GM12878 (cell line): ENCODE measurements around the gene DKK3. TPM values are rescaled to one million over a fixed set of nuclear protein-coding genes. Genes with fewer than 3 reads are reported as not detected.

ENCODE experiments used
- ATAC-seq: fragments of 200-7000 bp; cut with Tn5 transposase; 3 replicates; pipeline ENCODE4 v1.9.1; 2020; ENCODE audit warnings: mild to moderate bottlenecking, moderate library complexity
- BruUV-seq: library from RNA; stranded (reverse); fragments of 400-500 nt; replicated peaks from 2 replicates; lab custom pipeline; 2021; lab: Mats Ljungman, UMichigan
- CTCF ChIA-PET: fragments of 300-600 bp; sonication (Branson Sonifier 250); formaldehyde crosslinking; extraction: SDS; loops from one replicate; lab custom pipeline; 2021; ENCODE audit warnings: inconsistent platforms; lab: Yijun Ruan, JAX
- POLR2A ChIA-PET: fragments of 350-600 bp; formaldehyde crosslinking; extraction: SDS; loops from one replicate; lab custom pipeline; 2021; ENCODE audit warnings: inconsistent platforms; lab: Charles Lee
- RAD21 ChIA-PET: fragments of 300-600 bp; sonication (Branson Sonifier 250); formaldehyde crosslinking; loops from one replicate; lab custom pipeline; 2023; ENCODE audit warnings: antibody characterized with exemption; ENCODE audit not compliant: unreplicated experiment; lab: Charles Lee
- SMC1A ChIA-PET: fragments of 300-600 bp; sonication (Branson Sonifier 250); formaldehyde crosslinking; loops from one replicate; lab custom pipeline; 2023; ENCODE audit not compliant: unreplicated experiment, uncharacterized antibody; lab: Charles Lee
- DNase-seq: peaks from one replicate; pipeline ENCODE4 v3.0.0-alpha.2; 2011; ENCODE audit warnings: low read depth, low spot score
- FAIRE-seq: peaks from 3 replicates; lab custom pipeline; 2011; peaks lifted over from hg19 to GRCh38; lab: Jason Lieb, UNC
- H2AFZ ChIP-seq: 2 replicates; pipeline ENCODE4 v1.6.0; 2011; ENCODE audit warnings: low read depth, low read length, control low read depth; ENCODE audit not compliant: control insufficient read depth
- H3K27ac ChIP-seq: 2 replicates; pipeline ENCODE4 v1.5.1; 2011; ENCODE audit warnings: control low read depth; ENCODE audit not compliant: control insufficient read depth, insufficient read depth
- H3K27me3 ChIP-seq, 2 experiments: replicated peaks in 1 of 2; 2 replicates each; pipeline versions ENCODE4 v1.6.0 to v1.6.1; 2011; ENCODE audit warnings: low read length in 1 of 2; ENCODE audit not compliant: control insufficient read depth in 2 of 2, insufficient read depth in 2 of 2
- H3K36me3 ChIP-seq, 2 experiments: 2 replicates each; pipeline ENCODE4 v1.5.1; 2011; ENCODE audit warnings: low read length in 1 of 2; ENCODE audit not compliant: control insufficient read depth in 2 of 2, insufficient read depth in 2 of 2
- H3K4me1 ChIP-seq: 2 replicates; pipeline ENCODE4 v1.6.1; 2011; ENCODE audit warnings: mild to moderate bottlenecking, low read length, moderate library complexity, mixed read lengths; ENCODE audit not compliant: control insufficient read depth, insufficient read depth
- H3K4me2 ChIP-seq: 2 replicates; pipeline ENCODE4 v1.6.0; 2011; ENCODE audit warnings: control low read depth; ENCODE audit not compliant: control insufficient read depth, insufficient read depth
- H3K4me3 ChIP-seq: fragments of 200-600 bp; sonication (generic); 2 replicates; pipeline ENCODE4 v1.5.1; 2016
- H3K79me2 ChIP-seq: 2 replicates; pipeline ENCODE4 v1.6.0; 2011; ENCODE audit warnings: low read length; ENCODE audit not compliant: control insufficient read depth, insufficient read depth
- H3K9ac ChIP-seq: 2 replicates; pipeline ENCODE4 v1.8.0; 2011; ENCODE audit warnings: low read length, control low read depth, mixed read lengths; ENCODE audit not compliant: control insufficient read depth, insufficient read depth
- H3K9me3 ChIP-seq: replicated peaks from 3 replicates; pipeline ENCODE4 v1.5.1; 2011; ENCODE audit warnings: mild to moderate bottlenecking, low read length; ENCODE audit not compliant: control insufficient read depth, insufficient read depth
- H4K20me1 ChIP-seq: 2 replicates; pipeline ENCODE4 v1.6.0; 2011; ENCODE audit not compliant: control insufficient read depth, insufficient read depth
- CBX5 ChIP-seq: sonication (generic); IDR thresholded peaks from 2 replicates; pipeline ENCODE4 v1.6.1; 2016; ENCODE audit warnings: low read depth, moderate library complexity, mild to moderate bottlenecking, inconsistent platforms
- CEBPB ChIP-seq, 2 experiments: fragments of 150-350 bp in 1 of 2; IDR thresholded peaks; 2 replicates each; pipeline ENCODE4 v1.6.1; 2012 to 2014; ENCODE audit warnings: low read depth in 2 of 2, low read length in 2 of 2, borderline replicate concordance in 1 of 2, inconsistent platforms in 1 of 2
- CEBPZ ChIP-seq: fragments of 150-350 bp; IDR thresholded peaks from 2 replicates; pipeline ENCODE4 v1.6.1; 2016; ENCODE audit warnings: low read depth, low read length
- E2F4 ChIP-seq: IDR thresholded peaks from 2 replicates; pipeline ENCODE4 v1.6.1; 2012; ENCODE audit warnings: low read depth, low read length, improper control_type of control experiment
- IRF3 ChIP-seq: fragments of 450-650 bp; IDR thresholded peaks from 2 replicates; pipeline ENCODE4 v1.6.1; 2014; ENCODE audit warnings: mild to moderate bottlenecking
- MEF2B ChIP-seq: fragments of 450-650 bp; IDR thresholded peaks from 2 replicates; pipeline ENCODE4 v1.6.1; 2018; ENCODE audit warnings: mild to moderate bottlenecking, moderate library complexity; ENCODE audit not compliant: partially characterized antibody, poor library complexity, severe bottlenecking
- NR2C1 ChIP-seq: fragments of 450-650 bp; IDR thresholded peaks from 2 replicates; pipeline ENCODE4 v1.6.1; 2017; ENCODE audit warnings: antibody characterized with exemption, mild to moderate bottlenecking, moderate library complexity
- RELB ChIP-seq: fragments of 450-650 bp; IDR thresholded peaks from 2 replicates; pipeline ENCODE4 v1.6.1; 2017; ENCODE audit warnings: low read depth, mild to moderate bottlenecking, moderate library complexity
- TCF7 ChIP-seq: IDR thresholded peaks from 2 replicates; pipeline ENCODE4 v1.6.1; 2014; ENCODE audit warnings: antibody characterized with exemption, borderline replicate concordance
- YBX1 ChIP-seq: fragments of 450-650 bp; IDR thresholded peaks from 2 replicates; pipeline ENCODE4 v1.6.1; 2016; ENCODE audit warnings: antibody characterized with exemption
- YY1 ChIP-seq: IDR thresholded peaks from 2 replicates; pipeline ENCODE4 v1.6.1; 2011; ENCODE audit warnings: low read depth, mild to moderate bottlenecking, low read length
- WGBS: methylation state at CpG from one replicate; pipeline ENCODE4 v1.1.6; 2016; ENCODE audit warnings: low lambda C conversion rate; ENCODE audit not compliant: insufficient replicate concordance, insufficient coverage; ENCODE audit errors: missing lambda C conversion rate; 5-methylcytosine and 5-hydroxymethylcytosine counted together
- in situ Hi-C: fragments of 300-500 bp; cut with MboI; formaldehyde crosslinking; loops from 9 replicates; pipeline ENCODE4 v1.14.3; 2018; ENCODE audit warnings: mixed read lengths
- intact Hi-C: fragments of 100-400 bp; cut with micrococcal nuclease; formaldehyde crosslinking; loops from one replicate; pipeline ENCODE4 v1.14.2; 2022; ENCODE audit not compliant: unreplicated experiment
- polyA plus RNA-seq, 11 experiments: library from polyadenylated mRNA; depleted of rRNA in 4 of 11; unstranded in 6 of 11; stranded (reverse) in 5 of 11; fragments of >200 nt; fragmentation: Nextera tagmentation in 4 of 11; fragmentation: Illumina TruSeq in 1 of 11; extraction: Ambion mirVana in 4 of 11; extraction: Trizol in 1 of 11; gene quantifications; 1 replicate in 1 of 11; 2 replicates in 10 of 11; pipeline versions ENCODE4 v1.2.1 to v1.2.3, GENCODE V29; 2011 to 2016; ENCODE audit warnings: inconsistent platforms in 2 of 11, missing spikeins in 2 of 11, low read depth in 1 of 11
- total RNA-seq, 4 experiments: library from RNA; depleted of rRNA in 3 of 4; stranded (reverse); fragments of >200 nt in 3 of 4; fragmentation: Illumina TruSeq in 1 of 4; extraction: Trizol in 1 of 4; gene quantifications; 2 replicates each; pipeline versions ENCODE4 v1.2.1 to v1.2.3, GENCODE V29; 2013 to 2021
- TF ChIP-seq, protein P1 (sequence below): IDR thresholded peaks from 2 replicates; pipeline ENCODE4 v1.6.1; 2012; ENCODE audit warnings: low read length, inconsistent platforms

Gene DKK3
- total and polyA plus RNA-seq, 10 of the 15 experiments (the other 5 are each of a cell fraction or from before 2014, with no cell fraction given) = 0.07 to 0.16 (median 0.15) TPM; not detected in 7

DNA sequence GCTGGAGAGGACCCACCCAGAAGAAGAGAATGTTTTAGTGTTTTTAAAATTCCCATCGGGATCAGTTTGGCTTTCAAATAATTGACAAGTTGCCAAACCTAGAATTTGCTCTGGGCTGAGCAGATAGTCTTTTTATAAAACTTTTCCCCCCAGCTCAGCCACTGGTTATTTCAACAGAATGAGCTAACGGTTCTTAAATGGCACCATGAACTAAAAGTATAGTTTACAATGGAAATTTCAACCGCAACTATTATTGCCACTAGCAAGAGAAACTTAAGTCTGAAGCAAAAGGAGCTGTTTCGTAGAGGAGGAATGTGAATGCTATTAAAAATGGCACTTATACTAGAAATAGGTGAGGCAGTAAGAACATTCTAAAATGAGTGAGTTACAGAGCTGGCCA is 3.4 kb downstream of the DKK3 start:
- POLR2A ChIA-PET = no interaction called here
- WGBS = 20% methylated on average over 4 of the region's 4 CpGs
- Histone ChIP-seq H3K9me3 (no peaks in the 10 kb centered on the region), H3K4me2 (no peak overlapping the region), H3K4me3 (no peak overlapping the region)
- no peak for TF ChIP-seq CEBPZ
- no peak for TF ChIP-seq YBX1
- TF ChIP-seq NR2C1 = no peak
- no peak for TF ChIP-seq CBX5
- no peak for TF ChIP-seq CEBPB (IDR thresholded peaks at IDR 0.05; ENCODE audit: borderline replicate concordance in 1 of 2, low read depth in 2 of 2, low read length in 2 of 2)
- TF ChIP-seq MEF2B = no peak
- TF ChIP-seq, protein P1, sequence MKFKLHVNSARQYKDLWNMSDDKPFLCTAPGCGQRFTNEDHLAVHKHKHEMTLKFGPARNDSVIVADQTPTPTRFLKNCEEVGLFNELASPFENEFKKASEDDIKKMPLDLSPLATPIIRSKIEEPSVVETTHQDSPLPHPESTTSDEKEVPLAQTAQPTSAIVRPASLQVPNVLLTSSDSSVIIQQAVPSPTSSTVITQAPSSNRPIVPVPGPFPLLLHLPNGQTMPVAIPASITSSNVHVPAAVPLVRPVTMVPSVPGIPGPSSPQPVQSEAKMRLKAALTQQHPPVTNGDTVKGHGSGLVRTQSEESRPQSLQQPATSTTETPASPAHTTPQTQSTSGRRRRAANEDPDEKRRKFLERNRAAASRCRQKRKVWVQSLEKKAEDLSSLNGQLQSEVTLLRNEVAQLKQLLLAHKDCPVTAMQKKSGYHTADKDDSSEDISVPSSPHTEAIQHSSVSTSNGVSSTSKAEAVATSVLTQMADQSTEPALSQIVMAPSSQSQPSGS = no peak
- TF ChIP-seq E2F4 = no peak
- no peak for TF ChIP-seq IRF3
- TF ChIP-seq TCF7 = no peak
- no peak for TF ChIP-seq YY1
- TF ChIP-seq RELB = no peak
- TF ChIP-seq, all 136 proteins: peak for 0
- no peaks in the 10 kb centered on the region for H4K20me1 ChIP-seq
- in situ Hi-C loops = no loop called here
- no peak for DNase-seq
- no TSS peak for BruUV-seq
- intact Hi-C loops = no loop called here
- H3K36me3 ChIP-seq = no peaks in the 10 kb centered on the region
- ATAC-seq = no peak
- RAD21 ChIA-PET = no interaction called here
- CTCF ChIA-PET = interaction anchor here (0.6 to 1.8 kb wide), 4 partner anchors 10 to 808 kb away, joined by 3 to 5 read pairs (median 4); no protein-coding TSS in a partner anchor
- no peaks in the 10 kb centered on the region for H3K4me1 ChIP-seq
- H3K27ac ChIP-seq = no peak overlapping the region
- SMC1A ChIA-PET = interaction anchor here (1.2 to 1.3 kb wide), 2 partner anchors 9 to 284 kb away, joined by 3 to 4 read pairs; no protein-coding TSS in a partner anchor
- H3K9ac ChIP-seq = no peak overlapping the region
- H3K79me2 ChIP-seq = no peaks in the 10 kb centered on the region
- H2AFZ ChIP-seq = no peak overlapping the region
- FAIRE-seq = no peak
- peaks cover 2 to 9% of the 10 kb centered on the region in 2 experiments for H3K27me3 ChIP-seq
